Motor neuron (in vitro differentiated cells): ENCODE measurements around the gene CHST4. TPM values are rescaled to one million over a fixed set of nuclear protein-coding genes. Genes with fewer than 3 reads are reported as not detected.

Experiments used
- ATAC-seq, 8 experiments: fragments of 200-7000 bp; cut with Tn5 transposase; replicated peaks in 6 of 8; 2 replicates each; pipeline ENCODE4 v1.8.0; 2021; ENCODE audit warnings: mild to moderate bottlenecking in 8 of 8, moderate library complexity in 8 of 8
- H3K27ac ChIP-seq, 2 donors: fragments of 250-450 bp; sonication (Bioruptor Pico); 2 replicates each; pipeline ENCODE4 v1.9.0; 2021; ENCODE audit warnings: antibody characterized with exemption in 2 of 2, mild to moderate bottlenecking in 2 of 2, moderate library complexity in 1 of 2
- H3K4me1 ChIP-seq, 2 donors: fragments of 250-450 bp; sonication (Bioruptor Pico); replicated peaks in 1 of 2; 2 replicates each; pipeline ENCODE4 v1.6.1; 2021; ENCODE audit warnings: antibody characterized with exemption in 2 of 2, mild to moderate bottlenecking in 2 of 2, moderate library complexity in 1 of 2
- H3K4me3 ChIP-seq, 5 donors: fragments of 250-450 bp; sonication (Bioruptor Pico); 2 replicates each; pipeline ENCODE4 v1.9.0; 2021; ENCODE audit warnings: antibody characterized with exemption in 5 of 5, mild to moderate bottlenecking in 5 of 5, moderate library complexity in 4 of 5
- WGBS, 10 experiments: fragments of 450-650 bp; shearing (Covaris generic); methylation state at CpG; one replicate each; pipeline ENCODE4 v1.0.0; 2022; 5-methylcytosine and 5-hydroxymethylcytosine counted together
- in situ Hi-C, 9 experiments: fragments of 400-800 bp; cut with MboI; loops; one replicate each; pipeline ENCODE4 v1.15.0; 2021; ENCODE audit warnings: low sequenced_read_pairs in 9 of 9, low pct_unique_long_range_greater_than_20kb in 2 of 9; ENCODE audit not compliant: unreplicated experiment in 9 of 9
- total RNA-seq, 8 experiments: library from RNA; unstranded; fragments of 300-600 nt; gene quantifications; 2 replicates each; pipeline versions ENCODE4 v1.2.3 to v1.2.4, GENCODE V29; 2022

CHST4 gene
- total RNA-seq, 8 experiments from 2014 or later: 0.05 to 0.51 (median 0.24) TPM; not detected in 2

GRCh38 chr16:71585318-71585703 lies 59.1 kb downstream of the CHST4 start:
- 4 to 86% (median 44%) methylated on average over 1 to 4 of the region's 4 CpGs for WGBS, 10 experiments
- in situ Hi-C loops: no loop called here
- ATAC-seq: no peak
- Histone ChIP-seq H3K4me3 (no peak overlapping the region), H3K27ac (no peak overlapping the region), H3K4me1 (no peaks in the 10 kb centered on the region)

Other genes with a start within 250 kb of the CHST4 start
- 10 to 100 TPM; 15.0 to 30.1 (median 17.3) TPM for gene CMTR2, start 237.0 kb upstream of the CHST4 start, total RNA-seq
- gene CALB2, start 167.7 kb upstream of the CHST4 start, total RNA-seq: 10 to 100 TPM in 1 of 8 experiments, 1 to 10 TPM in 1, under 1 TPM in 4, not detected in 2; 0.33 to 13.5 (median 0.83) TPM
- gene TLE7, start 84.4 kb upstream of the CHST4 start, total RNA-seq: under 1 TPM in 2 of 8 experiments, not detected in 6; 0.19 to 0.27 TPM
- 10 to 100 TPM in 7 of 8 experiments, 1 to 10 TPM in 1; 9.5 to 23.8 (median 15.5) TPM for gene ZNF23, start 64.2 kb upstream of the CHST4 start, total RNA-seq
- gene ZNF19, start 37.1 kb upstream of the CHST4 start, total RNA-seq: 10 to 100 TPM in 2 of 8 experiments, 1 to 10 TPM in 6; 2.5 to 27.6 (median 8.1) TPM
- 1 to 10 TPM in 1 of 8 experiments, under 1 TPM in 7; 0.05 to 1.2 (median 0.25) TPM for gene TAT, start 50.7 kb downstream of the CHST4 start, total RNA-seq
- gene MARVELD3, start 99.8 kb downstream of the CHST4 start, total RNA-seq: 1 to 10 TPM in 2 of 8 experiments, under 1 TPM in 6; 0.27 to 1.4 (median 0.59) TPM
- gene PHLPP2, start 198.3 kb downstream of the CHST4 start, total RNA-seq: 1 to 10 TPM; 4.1 to 9.7 (median 7.7) TPM